Coronary artery (tissue), 2 donors: ENCODE measurements around the gene SLC35F3.
"Not testable (repeated sequence)": the region's sequence is repeated elsewhere in the genome, so short reads cannot be mapped to it uniquely, and the experiment has no call there.

Experiments used
- DNase-seq: peaks from one replicate; pipeline ENCODE4 v3.0.0-alpha.2; 2017; ENCODE audit warnings: low spot score
- H3K27ac ChIP-seq, 2 donors: fragments of 200-600 bp; sonication (generic); one replicate each; pipeline ENCODE4 v1.5.1; 2016 to 2019
- H3K4me3 ChIP-seq: fragments of 200-600 bp; sonication (generic); 2 replicates; pipeline ENCODE4 v1.5.1; 2016; ENCODE audit warnings: mild to moderate bottlenecking, moderate library complexity
- CTCF ChIP-seq: fragments of 200-600 bp; sonication (generic); IDR thresholded peaks from one replicate; pipeline ENCODE4 v1.5.1; 2019; ENCODE audit warnings: antibody characterized with exemption

The SLC35F3 gene

GRCh38 chr1:234240680-234241079, 336.2 kb downstream of the SLC35F3 start:
- no peak overlapping the region for H3K4me3 ChIP-seq
- DNase-seq = peak; percentile 16
- H3K27ac ChIP-seq = no peak overlapping the region
- no peak for TF ChIP-seq CTCF

DNA sequence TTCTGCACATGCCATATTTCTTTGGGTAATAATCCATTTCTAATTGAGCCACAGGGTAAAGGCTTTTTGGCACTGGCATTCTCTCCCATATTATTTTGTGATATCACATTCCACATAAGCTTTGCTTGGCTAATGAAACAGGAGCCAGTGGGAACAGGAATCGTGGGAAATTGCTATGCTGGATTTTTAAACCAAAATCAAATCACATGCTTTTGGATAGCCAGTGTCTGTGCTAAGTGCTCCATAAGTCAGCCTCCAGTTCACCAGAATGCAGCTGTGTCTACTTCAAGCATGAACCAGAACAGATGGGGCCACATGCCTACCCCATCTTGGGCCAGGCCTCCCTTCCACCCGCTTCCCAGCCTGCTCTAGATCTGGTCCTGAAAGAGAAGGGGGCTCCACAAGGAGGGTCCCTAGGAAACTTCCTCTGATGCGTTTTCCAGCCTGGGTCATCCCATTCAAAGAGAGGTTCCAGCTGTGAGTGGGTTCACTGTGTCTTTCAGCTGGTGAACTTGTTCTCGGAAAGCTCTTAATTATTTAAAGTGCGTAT, 337.5 kb downstream of the SLC35F3 start:
- H3K27ac ChIP-seq = no peak overlapping the region
- H3K4me3 ChIP-seq = no peak overlapping the region
- TF ChIP-seq CTCF = no peak
- no peak for DNase-seq

- DNase-seq = peak; percentile 22
- Histone ChIP-seq H3K4me3 (no peak overlapping the region), H3K27ac (no peak overlapping the region)
- no peak for TF ChIP-seq CTCF
These were observed 339.2 kb downstream of the SLC35F3 start for GRCh38 chr1:234243521-234244260.

- Histone ChIP-seq H3K4me3 (no peak overlapping the region), H3K27ac (no peak overlapping the region)
- DNase-seq = no peak
- no peak for TF ChIP-seq CTCF
These were observed 340.0 kb downstream of the SLC35F3 start for GRCh38 chr1:234244482-234244881.

GRCh38 chr1:234246638-234247116, 342.2 kb downstream of the SLC35F3 start:
- DNase-seq = no peak
- Histone ChIP-seq H3K27ac (no peak overlapping the region), H3K4me3 (no peak overlapping the region)
- no peak for TF ChIP-seq CTCF

- not testable (repeated sequence) for H3K27ac ChIP-seq, DNase-seq, H3K4me3 ChIP-seq
These were observed 343.3 kb downstream of the SLC35F3 start for GRCh38 chr1:234247746-234248145.

DNA sequence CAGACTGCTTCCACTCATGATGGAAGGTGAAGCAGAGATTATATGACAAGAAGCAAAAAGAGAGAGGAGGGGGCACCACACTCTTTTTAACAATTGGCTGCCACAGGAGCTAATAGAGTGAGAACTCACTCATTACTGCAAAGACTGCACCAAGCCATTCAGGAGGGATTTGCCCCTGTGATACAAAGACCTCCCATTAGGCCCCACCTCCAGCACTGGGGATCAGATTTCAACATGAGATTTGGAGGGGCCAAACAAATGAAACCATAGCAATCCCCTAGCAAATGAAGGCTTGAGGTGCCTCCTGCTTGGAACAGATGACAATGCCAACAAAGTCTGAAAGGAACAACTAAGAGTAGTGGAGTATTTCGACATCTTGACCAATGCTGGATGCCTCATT, 346.3 kb downstream of the SLC35F3 start:
- H3K4me3 ChIP-seq = no peak overlapping the region
- TF ChIP-seq CTCF = no peak
- DNase-seq = peak; percentile 8
- H3K27ac ChIP-seq = no peak overlapping the region
